ENCODE measurements around the gene RNF20.
"Not testable (repeated sequence)": the region's sequence is repeated elsewhere in the genome, so short reads cannot be mapped to it uniquely, and the experiment has no call there.

Gene RNF20

DNA sequence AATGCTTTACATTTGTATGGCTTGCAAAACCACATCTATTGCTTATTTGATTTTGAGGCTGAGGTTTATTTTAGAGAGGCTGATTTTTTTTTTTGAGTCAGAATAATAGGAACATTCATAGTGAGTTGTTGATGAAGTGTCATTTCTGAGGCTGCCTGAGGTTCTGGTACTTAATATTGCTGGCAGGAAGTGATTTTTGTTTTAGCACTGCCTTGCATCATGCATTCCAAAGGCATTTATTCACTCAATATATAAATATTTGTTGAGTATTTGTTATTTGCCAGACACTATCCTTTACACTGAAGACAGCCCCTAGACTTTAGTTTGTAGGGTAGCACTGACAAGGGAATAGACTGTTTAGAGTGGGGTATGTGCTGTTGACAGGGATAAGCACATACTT, 2.7 kb downstream of the RNF20 start:
- DNase-seq = peak; percentile 15

GRCh38 chr9:101536938-101537337, 3.3 kb downstream of the RNF20 start:
- DNase-seq = peak; percentile 26

GRCh38 chr9:101540069-101540468, 6.4 kb downstream of the RNF20 start:
- no peak for DNase-seq

DNA sequence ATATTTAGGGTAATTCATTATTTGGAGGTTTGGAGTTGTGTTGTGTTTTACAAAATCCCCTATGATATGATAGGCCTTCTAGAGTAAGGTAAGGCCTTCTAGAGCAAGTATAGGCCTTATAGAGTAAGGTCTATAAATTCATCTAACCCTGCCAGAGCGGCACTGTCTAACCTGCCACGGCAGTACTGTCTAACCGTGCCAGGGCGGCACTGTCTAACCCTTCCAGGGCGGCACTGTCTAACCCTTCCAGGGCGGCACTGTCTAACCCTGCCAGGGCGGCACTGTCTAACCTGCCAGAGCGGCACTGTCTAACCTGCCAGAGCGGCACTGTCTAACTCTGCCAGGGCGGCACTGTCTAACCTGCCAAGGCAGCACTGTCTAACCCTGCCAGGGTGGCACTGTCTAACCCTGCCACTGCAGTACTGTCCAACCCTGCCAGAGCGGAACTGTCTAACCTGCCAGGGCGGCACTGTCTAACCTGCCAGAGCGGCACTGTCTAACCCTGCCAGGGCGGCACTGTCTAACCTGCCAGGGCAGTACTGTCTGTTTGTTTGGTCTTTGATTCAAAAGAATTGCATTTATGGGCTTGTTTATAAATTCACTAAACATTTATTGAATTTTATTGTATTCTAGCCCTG, 9.6 kb downstream of the RNF20 start:
- DNase-seq = no peak

DNA sequence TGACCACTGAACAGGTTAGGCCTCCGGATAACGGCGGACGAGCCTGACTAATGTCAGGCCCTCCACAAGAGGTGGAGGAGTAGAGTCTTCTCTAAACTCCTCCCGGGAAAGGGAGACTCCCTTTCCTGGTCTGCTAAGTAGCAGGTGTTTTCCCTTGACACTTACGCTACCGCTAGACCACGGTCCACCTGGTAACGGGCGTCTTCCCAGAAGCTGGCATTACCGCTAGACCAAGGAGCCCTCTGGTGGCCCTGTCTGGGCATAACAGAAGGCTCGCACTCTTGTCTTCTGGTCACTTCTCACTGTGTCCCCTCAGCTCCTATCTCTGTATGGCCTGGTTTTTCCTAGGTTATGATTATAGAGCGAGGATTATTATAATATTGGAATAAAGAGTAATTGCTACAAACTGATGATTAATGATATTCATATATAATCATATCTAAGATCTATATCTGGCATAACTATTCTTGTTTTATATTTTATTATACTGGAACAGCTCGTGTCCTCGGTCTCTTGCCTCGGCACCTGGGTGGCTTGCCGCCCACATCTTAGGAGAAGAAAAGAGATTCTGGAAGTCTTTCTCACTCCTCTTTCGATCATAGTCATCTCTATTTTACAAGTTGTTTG, 15.9 kb downstream of the RNF20 start:
- DNase-seq = not testable (repeated sequence)

DNA sequence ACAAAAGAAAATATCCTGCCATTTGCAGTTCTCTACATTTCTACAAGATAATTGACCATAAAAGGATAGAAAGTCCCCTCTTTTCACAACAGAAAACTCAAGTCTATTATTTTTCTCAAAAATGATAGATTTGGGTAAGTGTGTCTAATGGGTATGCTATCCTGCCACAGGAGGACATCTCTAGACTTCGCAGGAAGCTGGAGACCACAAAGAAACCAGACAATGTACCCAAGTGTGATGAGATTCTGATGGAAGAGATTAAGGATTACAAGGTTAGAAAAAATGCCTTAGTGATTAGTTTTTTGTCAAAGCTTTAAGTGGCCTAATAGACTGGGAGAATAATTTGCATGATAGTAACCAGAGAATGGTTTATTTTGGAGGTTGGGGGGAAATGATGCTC, 28.1 kb downstream of the RNF20 start:
- DNase-seq = no peak

- DNase-seq = no peak
Observed at GRCh38 chr9:101562966-101563365, 29.3 kb downstream of the RNF20 start.

GRCh38 chr9:101564252-101564651, 30.6 kb downstream of the RNF20 start:
- no peak for DNase-seq

DNA sequence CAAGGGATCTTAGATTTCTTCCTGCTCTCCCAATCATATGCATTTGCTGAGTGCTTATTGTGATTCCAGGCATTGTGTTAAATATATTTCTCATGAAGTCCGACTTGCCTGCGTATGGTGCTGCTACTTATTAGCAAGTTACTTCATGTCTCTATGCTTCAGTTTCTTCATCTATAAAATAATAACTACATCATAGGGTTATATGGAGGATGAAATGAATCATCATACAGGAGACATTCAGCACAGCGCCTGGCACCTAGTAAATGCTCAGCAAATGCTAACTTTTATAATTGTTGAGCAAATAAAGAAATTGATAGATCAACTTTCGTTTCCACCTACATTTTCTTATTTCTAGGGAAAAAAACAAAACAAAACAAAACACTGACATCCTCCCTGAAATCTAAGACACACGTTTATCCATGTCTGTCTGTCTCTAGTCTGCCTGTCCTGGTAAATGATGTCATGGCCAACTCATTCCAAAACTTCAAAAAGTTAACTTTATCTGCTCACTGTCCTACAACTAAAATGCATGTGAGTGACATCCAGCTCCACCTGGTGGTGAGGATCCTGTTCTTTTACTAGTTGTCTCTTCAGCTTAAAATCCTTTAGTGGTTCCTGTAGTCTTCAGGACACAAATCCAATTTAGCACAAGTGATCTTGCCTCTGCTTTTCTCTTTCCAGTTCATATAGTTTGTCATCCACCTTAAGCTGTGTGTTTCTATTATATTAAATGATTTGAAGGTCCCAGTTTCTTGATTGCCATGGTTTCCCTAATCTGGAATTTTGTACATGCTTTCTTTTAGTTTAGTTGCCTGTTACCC, 33.5 kb downstream of the RNF20 start:
- peak; percentile 52 for DNase-seq

DNA sequence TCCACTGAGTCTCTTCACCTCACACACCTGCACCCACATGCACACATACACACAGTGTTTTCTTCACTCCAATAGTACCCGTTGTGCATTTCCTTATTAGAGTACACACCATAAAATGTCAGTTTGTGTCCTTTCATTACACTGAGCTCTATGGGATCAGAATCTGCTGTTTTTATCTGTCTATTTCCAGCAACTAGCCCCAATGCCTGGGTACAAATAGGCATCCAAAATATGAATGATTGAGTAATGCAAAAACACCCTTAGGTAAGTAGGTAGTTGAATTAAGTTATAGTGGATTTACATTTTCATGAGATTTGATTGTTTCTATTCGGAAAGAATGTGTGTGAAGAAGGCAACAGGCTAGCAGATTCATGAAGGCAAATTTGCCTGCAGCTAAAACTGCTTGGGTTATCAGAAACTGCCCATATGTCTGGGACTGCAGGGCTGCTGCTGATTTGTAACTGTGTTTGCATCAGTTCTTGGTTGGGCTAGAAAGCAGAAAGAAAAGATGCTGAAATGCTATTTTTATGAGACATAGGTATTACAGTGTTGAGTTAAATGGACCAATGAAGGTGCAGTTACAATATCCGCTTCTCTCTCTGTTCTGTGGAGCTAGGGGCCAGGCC, 34.2 kb downstream of the RNF20 start:
- DNase-seq = no peak

- DNase-seq = no peak
Observed at GRCh38 chr9:101569741-101570501, 36.3 kb downstream of the RNF20 start.

- DNase-seq = no peak
Observed at GRCh38 chr9:101571114-101571513, 37.5 kb downstream of the RNF20 start.

DNA sequence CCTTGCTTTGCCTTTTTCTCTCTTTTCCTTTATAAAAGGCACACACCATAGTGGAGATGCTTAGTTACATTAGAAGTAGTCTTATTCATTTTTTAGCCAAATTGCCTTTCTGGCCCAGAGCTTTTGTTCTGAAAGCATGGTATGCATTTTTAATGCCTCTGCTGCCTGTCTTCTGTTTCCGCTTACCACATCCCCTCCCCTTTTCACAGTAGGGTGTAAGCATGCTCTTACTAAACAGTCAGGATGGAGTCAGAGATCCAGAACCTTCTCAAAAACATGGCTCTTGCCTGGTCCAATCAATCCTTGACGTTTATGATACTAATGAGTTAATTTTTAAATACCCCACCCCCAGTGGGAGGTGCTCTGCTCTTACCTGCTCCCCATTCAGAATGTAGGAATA, 38.7 kb downstream of the RNF20 start:
- DNase-seq = peak; percentile 20

DNA sequence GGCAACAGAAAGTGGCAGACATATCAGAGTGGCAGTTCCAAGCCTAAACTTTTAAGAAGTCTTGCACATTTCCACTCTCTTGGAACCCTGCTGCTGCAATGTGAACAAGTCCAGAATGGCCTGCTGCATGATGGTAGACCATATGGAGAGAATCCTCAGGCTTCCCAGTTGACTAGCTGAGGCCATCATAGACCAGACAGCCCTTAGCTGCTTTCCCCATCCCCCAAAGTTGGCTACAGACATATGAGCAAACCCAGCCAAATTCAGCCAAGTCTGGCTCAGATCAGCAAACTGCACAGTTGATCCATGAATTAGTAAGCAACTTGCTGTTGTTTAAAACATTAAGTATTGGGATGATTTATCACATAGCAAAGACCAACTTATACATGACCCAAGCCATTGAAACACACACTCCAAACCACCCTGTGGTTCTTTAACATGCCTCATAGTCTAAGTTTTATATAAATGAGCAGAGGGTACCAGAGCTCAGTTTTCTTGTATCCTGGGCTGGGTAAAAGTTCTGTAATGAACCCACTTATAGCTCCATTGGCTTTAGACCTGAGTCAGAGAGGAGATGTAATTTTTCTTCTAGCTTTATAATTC, 41.2 kb downstream of the RNF20 start:
- DNase-seq = peak; percentile 48

- DNase-seq = peak; percentile 20
Observed at GRCh38 chr9:101578378-101578777, 44.7 kb downstream of the RNF20 start.

DNA sequence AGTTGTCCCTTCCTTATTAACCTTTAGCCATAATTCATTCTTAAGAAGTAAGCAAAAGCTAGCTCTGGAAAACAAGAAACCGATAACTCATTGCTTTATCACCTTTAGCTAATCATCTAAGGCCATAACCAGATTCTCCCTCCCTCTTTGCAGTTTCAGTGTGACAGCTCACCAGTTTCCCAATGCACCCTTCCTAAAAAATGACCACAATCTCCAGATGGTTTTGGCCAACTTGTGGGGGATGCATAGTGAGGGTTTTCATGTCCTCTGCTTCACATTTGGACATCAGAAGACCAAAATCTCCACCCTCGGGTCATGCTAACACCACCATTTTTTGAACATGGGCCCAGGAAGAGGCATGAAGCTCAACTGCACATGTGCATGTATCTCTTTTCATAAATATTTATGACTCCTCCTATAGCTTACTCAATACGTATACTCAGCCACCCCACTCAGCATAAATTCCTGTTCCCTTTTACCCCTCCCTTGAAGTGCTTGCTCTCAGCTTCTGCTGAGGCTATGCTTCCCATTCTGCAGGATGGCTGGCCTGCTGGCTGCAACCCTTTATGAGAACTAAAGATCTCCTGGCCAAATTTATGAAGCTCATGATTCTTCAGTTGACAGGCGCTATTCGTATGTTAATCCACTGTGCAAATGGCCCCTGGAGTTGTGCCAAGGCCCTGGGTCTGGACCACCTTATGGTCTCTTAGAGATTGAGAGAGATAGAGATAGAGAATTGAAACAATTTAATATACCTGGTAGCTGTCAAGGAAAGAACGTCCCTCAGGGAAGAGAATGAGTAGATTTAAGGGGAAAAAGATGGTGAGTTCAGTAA, 46.3 kb downstream of the RNF20 start:
- DNase-seq = peak; percentile 33

DNA sequence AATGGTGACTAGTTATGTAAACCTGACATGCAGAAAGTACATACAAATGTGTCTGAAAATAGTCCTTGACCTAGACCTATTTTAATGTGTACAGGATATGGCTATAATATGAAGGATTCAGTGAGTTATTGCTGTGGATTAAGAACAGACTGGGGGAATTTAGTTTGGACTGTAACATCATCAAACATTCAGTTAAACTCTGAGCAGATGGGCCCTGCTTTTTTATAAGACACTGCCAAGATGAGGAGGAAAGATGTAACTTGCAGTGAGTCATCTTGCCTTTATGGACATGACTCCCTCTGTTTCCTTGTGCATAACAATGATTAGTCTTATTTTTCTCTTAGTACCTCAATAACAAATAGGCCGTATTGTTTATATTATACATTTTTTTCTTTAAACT, 48.9 kb downstream of the RNF20 start:
- peak; percentile 90 for DNase-seq

DNA sequence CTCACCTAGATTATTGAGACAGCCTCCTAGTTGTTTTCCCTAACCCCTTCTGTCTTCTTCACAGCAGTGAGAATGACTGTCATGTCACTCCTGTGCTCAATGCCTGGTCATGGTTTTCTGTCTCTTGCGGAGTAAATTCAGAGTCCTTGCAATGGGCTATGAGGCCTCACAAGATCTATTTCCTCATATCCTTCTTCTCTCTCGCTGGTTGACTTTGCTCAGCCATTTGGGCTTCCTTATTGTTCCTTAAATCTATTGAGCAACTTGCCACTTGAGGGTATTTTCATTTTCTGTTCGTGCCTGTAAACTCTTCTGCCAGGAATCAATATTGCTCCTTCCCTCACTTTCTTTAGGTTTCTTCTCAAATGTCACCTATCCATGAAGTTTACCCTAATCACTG, 52.1 kb downstream of the RNF20 start:
- no peak for DNase-seq

GRCh38 chr9:101586651-101587050, 53.0 kb downstream of the RNF20 start:
- no peak for DNase-seq

DNA sequence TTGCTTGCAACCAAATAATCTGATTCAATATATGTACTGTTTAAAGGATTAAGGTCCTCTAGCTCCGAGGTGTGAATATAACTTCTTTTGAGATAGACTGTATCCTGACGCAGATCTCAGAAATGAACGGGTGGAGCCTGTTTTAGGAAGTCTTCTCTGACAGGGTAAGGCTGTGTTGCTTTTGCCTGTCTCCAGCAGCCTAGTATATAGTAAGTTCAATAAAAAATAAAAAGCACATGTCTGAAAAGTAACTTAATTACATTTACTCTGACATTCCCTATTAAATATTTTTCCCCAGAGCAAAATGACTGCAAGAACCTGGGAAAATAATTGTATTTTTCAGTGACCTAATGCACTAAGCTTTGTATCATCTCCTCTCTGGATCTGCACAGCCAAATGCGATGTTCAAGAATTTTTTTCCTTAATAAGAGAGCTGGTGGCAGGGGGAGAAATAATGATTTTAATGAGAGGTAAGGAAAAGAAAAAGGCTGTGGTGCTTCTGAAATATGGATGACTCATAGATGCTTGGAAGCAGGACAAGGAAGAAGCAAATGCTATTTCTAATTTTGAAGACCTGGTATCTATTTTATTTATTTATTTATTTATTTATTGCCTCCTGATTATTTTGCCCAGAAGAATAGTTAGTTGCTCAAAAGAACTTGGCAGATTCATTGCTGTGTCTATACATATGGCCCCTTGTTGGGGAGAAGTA, 53.8 kb downstream of the RNF20 start:
- DNase-seq = peak; percentile 38

- peak; percentile 69 for DNase-seq
Observed at GRCh38 chr9:101590074-101590473, 56.4 kb downstream of the RNF20 start.

Data from fibroblast of upper back skin (primary cell).